Hematopoietic multipotent progenitor cell treated with erythropoietin and hydrocortisone succinate and interleukin-3 and kit ligand, for 4 days (in vitro differentiated cells): ENCODE data around the gene PBX3.
A peak's percentile ranks its signal among the peaks of the same experiment; 100 is the strongest.

ENCODE experiments used
- DNase-seq: peaks from one replicate; pipeline ENCODE4 v3.0.0-alpha.2; 2015

The PBX3 gene

DNA sequence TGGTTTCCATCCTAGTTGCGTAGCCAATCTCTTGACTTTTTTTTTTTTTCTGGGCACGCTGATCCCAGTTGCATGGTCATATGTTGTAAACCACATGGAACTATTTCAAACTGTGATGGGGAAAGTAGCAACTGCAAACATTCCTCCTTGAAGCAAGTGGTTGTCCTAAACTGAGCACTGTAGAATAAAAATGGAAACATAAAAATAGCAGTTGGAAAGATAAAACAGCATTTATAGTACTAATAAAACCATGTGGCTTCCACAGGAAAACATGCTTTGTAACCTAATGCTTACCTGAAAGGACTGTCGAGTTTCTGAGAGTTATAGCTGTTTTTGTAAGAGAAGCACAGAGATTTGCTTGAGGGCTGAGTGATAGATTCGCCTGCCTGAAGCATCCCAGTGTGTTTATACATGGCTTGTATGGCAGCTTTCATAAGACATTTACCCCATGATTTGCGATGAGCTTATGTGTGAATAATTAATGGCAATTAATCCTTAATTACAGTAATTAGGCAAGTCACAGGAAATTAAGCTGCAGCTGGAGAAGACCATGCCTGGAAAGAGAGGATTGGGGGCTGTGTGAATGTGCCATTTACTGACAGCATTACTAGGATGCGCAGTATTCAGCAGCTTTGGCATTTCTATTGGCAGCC, 136.5 kb downstream of the PBX3 start:
- no peak for DNase-seq

DNA sequence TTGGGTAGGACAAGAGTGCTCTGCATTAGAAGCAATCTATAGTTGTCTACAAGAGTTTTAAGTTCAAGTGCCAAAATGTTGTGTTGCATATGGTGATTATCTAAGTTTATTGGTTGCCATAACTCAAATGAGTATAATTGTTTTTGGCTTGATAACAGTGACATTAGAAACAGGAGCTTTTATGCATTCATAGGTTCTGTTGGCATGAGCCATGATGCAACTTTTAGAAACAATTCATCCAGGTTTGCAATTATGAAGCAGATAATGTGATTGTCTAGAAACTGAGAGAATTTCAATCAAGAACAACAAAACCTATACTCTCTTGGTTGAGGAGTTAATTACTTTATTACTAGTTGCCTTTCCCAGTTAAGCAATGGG, 137.0 kb downstream of the PBX3 start:
- DNase-seq: no peak

DNA sequence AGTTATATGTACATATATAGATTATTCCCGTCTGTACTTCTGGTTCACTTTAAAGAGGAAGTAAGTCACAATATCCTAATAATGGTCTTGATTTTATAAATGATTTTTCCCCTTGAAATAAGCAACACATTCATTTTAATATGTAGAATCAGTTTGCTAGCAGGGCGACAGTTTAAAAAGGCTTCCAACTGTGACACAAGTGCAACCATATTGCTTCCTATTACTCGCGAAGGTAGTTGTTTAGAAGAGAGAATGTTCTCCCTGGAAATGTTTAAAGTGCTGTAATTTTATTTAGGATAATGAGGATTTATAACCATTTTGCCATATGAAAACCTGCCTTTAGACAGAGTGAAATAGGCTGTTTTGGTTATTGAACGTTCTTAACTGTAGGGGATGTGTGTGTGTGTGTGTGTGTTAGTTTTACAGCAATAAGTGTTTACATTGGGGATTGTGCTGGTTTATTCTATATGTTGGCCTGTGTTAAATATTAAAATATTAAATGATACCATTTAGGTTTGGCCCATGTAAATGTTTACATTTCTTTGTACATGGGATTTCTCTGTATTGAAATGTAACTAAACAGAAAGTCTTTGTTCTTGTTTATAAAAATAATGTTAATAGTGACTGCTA, 138.3 kb downstream of the PBX3 start:
- DNase-seq: no peak

DNA sequence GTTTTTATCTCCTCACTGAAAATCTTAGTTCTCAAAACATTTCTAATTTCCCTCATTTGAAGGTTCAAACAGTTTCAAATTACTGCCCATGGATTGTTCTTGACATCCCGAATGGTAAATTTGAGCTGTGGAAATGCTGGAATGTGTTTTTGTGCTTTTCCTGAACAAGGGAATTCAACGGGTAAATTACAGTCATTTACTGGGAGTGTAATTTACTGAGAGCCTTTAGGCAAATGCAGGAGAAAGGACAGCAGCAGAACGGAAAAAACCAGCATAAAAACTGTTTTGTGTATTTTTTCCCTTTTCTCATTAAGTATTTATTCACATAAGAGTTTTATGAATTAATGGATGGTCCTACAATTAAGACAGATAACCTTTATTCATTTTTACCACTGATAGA, 139.2 kb downstream of the PBX3 start:
- DNase-seq: no peak

DNA sequence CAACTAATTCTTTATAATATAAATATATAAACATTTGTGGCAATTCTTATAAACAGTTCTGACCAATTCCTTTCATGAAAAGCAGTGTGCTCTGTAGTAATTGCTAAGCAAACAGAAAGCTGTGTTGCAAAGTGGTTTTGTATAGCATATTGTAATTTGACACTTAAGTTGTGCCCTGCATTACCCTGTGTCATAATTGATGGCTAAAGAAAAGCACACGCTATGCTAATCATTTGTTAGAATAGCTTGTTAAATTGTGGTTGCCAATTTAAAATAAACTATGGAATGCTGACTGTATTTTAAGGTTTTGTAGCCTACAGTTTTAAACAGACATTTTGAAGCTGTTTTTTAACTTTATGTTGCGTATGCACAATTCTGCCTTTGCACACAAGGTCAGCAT, 140.0 kb downstream of the PBX3 start:
- DNase-seq: no peak

DNA sequence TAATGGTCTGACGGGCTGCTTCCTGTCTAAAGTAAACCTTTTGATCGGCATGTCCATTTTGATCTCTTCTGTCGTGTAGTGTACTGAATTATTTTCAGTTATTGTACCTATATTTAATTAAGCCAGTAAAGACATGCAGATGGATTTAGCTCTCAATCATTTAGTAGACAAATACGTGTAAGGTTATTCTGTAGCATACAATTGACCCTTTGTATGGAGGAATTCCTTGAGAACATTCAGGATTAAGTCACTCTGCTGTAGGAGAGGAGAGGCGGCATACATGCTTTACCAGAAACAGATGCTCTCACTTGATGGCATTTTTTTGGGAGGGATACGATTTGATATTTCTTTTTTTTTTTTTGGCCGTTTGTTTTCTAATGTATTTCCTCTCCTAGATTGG, 141.0 kb downstream of the PBX3 start:
- no peak for DNase-seq

DNA sequence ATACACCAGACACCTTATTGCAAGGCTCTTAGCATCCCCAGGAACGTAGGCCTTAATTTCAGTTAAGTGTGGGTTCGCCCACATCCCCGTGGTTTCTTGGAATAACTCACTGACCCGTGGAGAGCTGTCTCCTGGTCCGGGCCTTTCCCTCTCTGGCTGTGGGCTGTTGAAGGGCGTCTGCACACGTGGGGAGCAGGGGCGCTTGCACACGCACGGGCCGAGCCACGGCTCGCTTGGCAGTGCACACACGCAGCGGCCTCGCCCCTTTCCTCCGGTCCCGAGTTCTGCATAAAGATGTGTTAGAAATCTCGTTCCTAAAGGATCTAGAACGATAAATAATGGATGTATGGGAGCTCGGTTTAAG, 141.9 kb downstream of the PBX3 start:
- DNase-seq: peak; percentile 61

DNA sequence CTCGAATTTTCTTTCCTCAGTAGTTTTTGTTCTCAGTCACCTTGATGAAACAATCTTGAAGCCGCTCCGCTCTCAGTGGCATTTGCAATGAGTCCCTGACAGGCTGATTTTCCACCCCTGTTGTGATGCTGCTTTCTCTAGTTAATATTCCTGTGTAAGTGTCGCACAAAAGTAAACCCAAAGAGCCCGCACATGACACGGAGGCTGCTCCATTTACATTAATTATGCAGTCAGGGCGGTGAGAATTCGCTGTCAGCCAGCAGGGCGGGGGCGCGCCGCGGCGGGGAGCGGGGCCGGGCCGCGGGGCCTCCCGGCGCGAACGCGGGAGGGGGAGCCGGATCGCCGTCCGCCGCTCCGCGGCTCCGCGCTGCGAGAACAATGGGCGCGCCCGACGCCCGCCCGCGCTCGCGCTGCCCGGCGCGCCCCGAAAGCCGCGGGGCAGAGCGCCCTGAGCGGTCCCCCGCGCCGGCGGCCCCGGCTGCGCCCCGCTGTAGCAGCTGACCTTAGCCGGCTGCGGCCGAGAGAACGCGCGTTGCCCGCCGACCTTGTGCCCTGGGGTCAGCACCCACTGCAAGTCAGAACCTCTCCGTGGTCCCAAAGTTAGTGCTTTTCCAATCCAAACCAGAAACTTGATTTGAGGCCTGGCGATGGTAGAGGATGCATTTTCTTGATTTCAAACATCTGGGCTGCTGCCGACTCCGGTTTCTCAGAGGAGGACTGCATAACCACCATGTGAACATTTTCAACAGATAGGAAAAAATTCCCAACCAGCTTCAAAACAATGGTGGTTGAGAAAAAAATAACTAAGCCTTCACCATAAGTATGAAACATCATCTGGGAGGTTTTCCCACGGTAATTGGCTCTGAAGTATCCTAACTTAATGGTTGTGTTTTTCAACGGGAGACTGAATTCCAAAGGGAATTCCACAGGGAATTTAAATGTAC, 142.6 kb downstream of the PBX3 start:
- peak; percentile 76 for DNase-seq

DNA sequence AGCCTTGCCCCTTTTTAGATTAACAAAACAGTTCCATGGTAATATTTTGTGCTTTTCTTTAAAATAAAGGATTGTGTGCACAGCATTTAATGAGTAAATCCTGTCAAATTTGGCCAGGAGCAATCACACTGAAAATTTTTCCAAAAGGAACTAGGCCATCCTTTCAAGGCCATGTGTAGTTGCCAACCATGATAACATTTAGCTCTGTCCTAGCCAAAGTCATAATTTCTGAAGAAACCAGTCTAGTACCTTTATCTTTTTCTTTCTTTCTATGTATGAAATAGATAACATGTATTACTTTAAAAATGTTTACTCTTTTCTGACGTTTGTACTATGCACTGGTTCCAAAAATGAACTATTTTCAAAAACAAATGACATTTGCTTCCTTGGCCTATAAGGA, 143.7 kb downstream of the PBX3 start:
- no peak for DNase-seq

DNA sequence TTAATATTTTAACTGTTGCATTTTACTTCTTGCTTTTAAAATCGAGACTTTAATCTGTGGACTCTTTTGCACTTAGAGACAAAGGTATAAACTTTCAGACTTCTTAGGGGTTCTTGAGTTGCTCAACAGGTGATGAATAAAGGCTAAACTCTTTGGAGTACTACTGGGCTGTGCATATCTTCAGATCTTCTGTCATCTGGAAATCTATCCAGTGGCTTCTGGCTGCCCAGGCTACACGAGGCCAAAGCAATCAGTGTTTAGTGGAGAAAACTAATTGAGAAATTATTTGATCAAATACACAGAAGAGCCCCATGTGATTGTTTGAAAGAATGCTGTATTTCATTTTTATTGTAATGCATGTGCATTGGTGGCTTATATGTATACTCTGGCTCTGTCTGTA, 146.1 kb downstream of the PBX3 start:
- DNase-seq: no peak

DNA sequence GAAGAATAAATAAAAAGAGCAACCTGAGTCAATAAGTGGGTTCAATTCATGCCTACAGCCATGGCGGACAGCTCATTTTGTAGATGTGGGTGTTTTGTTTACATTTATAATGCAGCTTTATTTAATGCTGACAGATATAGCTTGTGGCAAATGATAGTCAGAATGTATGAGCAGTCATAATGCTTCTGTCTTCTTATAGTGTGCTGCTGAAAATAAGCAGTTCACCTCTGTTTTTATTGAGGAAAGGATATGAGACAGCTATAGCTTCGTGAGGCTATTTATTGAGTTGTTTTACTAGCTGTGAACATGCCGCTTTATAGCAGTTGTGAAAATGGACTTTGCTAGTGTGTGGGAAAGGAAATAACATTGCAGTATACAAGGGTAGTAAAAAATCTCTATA, 147.4 kb downstream of the PBX3 start:
- DNase-seq: no peak

DNA sequence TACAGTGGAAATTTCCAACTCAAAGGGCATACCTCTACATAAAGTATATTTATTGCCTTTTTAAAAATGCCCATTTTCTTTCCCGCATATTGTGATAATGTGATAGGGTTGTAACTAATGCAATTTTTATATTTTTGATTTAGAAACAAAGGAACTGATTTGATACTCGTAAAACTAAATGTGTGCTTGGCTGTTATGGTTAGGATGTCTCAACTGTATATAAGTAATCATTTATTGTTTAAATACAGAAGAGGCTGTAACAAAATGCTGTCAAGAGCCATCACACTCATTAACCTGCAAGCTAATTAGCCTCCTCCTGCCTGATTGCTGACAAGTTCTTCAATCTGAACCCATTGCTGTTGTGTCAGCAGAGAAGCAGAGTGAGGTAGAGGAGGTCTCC, 149.2 kb downstream of the PBX3 start:
- DNase-seq: no peak

DNA sequence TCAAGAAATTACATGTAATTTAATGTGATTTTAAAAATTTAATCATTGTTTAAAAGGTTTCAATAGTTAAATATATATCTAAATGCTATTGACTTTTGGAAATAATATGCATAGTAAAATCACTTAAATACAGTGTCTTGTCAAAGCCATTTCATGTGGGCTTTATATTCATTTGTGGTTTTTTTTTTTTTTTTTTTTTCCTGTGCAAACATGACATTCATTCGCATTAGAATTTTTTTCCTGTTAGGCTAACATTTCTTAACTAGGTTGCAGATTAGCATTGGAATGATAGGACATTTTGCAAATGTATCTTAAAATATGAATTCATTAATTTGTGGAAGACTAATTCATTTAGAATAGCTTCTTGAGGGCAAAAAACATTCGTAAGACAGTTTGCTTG, 149.8 kb downstream of the PBX3 start:
- DNase-seq: no peak

DNA sequence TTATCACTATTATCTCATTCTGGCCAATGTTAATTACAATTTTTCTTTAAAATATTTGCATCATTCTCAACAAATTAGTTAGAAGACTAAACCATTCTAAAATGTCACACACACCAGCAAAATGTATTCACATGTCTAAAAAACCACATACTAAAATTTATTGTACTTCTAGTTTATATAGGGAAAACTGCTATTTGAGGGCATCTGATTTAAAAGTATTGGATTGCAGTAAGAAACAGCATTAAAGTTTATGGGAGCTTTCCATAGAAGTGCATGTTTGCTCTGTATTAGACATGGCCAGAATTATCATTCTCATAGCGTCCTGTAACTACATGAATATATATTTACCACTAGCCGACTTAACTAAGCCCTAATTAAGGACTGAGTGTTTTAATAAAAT, 150.3 kb downstream of the PBX3 start:
- no peak for DNase-seq

DNA sequence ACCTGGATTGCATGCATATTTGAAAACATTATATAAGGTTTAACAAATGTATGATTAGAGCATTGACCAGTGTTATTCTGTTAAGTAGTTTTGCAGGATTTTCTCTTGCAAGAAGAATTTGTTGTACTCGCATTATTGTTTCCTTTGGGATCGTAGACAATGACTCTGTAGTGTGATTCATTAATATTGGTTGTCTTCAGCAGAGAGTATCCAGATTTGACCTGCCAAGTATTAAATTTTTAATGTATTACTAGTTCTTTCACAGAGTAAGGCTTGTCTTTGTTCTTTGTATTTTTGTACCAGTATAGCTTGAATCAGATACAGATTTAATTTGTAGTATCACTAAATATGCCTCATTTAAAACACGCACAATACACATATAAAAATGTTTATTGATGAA, 155.0 kb downstream of the PBX3 start:
- DNase-seq: no peak

DNA sequence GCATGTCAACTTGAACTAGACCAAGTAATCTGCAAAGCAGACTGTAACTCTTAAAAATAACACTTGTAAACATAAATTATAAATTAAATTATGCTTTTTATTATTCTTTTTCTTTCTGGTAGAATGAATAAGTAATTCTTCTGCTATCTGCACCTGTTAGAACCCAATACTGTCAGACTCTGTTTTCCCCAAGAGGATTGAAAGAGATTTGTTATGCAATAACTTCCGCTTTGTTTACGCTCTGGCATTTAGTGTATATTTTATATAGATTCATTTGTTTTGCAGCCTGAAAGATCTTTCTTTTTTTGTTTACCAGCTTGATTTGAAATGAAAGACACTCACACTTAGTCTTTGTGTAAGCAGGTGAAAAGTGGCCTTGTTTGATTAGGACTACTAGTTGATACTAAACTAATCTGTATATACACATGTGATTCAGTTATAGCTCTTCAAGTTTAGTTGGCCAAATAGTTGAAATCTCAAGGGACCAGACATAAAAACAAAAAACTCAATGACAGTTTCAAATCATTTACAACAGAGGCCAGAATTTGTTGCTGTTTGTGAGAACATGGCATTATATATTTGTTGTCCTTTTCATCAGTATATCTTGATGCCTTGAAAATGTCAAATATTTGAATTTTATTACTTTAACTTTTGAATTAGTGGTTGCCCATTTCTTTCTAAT, 155.8 kb downstream of the PBX3 start:
- no peak for DNase-seq

DNA sequence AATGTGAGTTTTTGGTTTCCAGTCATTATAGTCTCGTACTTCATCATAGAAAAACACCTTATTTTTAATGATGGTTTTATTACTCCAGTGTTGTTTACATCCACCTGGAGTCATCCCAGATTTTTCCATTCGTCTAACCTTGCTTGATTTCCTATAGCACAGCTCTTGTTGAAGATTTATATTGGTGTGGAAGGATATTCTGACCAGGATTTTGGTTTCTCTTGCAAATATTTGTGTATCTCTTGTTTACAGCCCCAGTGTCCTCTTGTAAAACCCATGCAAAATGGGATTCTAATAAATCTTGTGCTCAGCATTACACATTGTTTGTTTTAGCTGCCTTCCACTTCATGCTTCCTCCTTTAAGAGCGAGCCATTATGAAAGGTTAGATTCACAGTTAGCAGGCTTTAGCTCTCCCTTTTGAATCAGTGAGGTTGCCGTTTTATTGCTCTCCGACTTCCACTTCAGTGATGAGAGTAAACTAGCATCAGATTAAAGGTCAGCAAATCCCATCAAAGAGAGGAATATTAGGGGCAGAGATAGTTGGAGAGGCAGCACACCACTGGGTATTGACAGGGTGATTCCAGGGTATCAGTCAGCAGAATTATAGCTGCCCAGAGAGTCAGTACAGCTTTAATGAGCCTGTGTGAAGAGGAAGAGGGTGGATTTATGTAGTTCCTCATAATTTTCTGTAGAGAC, 157.1 kb downstream of the PBX3 start:
- peak; percentile 55 for DNase-seq

DNA sequence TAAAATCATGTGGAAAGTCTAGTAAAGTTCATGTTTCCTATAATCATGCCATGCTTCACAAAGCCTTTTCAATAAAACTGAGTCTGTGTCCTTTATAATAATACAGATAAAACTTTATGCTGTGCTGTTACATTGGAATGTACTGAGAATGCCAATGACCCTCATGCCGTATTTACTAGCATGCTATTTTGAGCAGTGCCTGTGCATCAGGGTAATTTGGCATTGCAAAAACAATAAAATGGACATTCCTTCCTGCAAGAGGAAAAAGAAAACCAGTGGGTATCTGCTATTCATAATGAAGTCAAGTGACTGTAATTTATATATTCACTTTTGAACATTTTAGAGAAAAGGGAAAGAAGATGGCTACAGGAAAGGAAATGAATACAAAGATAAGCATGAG, 159.0 kb downstream of the PBX3 start:
- DNase-seq: no peak

DNA sequence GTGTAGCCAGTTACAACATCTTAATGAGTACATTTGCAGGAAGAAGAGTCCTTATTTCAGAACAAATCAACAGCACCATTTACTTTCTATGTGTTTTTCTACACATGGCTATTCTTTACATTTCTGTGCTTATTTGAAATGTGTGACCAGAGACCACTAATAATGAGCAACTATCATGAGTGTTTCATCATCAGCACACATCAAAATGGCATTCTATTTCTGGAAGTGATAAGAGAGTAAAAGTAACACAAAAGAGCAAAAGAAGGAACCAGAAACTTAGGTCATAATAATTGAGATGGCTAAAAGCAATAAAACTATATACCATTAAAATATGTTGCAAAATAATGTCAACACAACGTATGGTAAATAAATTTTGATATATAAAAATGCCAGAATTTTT, 159.7 kb downstream of the PBX3 start:
- DNase-seq: peak; percentile 36

DNA sequence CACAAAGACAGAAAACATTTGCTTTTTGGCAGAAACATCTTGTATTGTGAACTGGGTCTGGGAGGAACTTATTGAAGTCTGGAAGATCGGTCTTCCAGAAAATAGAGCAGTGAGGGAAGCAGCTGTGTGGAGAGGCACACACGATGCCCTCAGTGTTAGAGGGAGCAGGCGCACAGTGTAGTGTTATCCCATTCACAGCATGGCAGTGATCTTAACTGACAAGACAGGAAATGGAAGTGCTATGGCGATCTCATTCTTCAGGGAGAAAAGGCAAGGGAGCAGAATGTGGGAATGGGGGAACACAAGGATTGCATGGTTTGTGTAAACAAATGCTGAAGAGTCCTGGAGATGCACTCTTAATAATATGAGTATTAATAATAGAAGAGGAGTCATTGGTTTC, 161.0 kb downstream of the PBX3 start:
- no peak for DNase-seq

DNA sequence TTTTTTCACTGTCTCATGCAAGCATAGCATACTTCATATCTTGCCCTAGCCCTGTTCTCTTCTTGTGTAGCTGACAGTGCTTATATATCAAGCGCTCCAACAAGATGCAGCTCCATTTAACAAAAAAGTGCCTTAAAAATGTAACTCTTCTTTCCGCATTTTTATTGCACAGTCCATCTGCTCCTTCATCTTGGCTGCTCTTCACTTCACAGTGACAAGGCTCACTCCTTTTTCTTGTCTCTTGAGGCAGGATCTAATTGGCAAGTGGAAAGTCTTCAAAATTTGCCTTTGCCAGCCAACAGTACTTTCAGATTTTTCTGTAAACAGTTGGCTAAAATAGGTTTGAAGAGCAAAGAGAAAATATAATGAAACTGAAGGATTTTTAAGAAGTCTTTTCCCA, 161.8 kb downstream of the PBX3 start:
- no peak for DNase-seq

DNA sequence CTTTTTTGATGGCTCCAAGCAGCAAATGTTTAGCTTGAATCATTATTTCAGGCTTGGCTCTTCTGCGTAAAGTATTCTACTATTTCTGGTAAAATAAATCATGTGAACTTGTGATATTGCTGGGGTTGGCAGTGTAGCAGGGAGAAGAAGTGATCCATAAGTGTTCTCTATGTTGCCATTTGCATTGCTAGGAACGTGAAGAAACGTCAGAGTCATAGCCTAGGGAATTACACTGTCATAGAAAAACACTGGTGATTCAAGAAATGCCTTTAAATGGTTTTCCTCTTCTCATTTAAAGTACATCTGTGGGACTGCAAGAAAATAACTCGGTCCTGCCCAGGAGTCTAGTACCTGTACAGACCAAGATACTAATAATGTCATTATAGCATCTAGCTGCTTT, 162.3 kb downstream of the PBX3 start:
- DNase-seq: no peak

DNA sequence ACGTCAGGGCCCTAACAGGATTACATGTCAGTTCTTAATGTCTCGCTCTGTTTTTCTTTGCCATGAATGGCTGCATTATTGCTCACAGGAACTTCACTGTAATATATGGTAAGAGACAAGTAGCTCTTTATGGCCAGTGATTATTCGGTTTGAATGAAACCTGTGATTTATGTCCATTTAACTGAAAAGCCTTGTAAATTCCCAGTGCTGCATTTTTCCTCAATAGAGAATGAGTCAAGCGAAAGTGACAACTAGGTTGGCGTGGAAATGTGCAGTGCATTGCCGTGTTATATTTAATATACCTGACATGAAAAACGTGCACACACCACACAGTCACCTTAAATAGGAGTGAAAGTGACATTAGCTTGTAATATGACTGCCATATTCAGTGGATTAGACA, 163.1 kb downstream of the PBX3 start:
- no peak for DNase-seq
